Measurements from ENCODE around the gene NAGK. TPM values are rescaled to one million over a fixed set of nuclear protein-coding genes. Genes with fewer than 3 reads are reported as not detected.

NAGK gene
- total RNA-seq, 3 donors from 2014 or later = 71.5 to 115 (median 75.1) TPM

DNA sequence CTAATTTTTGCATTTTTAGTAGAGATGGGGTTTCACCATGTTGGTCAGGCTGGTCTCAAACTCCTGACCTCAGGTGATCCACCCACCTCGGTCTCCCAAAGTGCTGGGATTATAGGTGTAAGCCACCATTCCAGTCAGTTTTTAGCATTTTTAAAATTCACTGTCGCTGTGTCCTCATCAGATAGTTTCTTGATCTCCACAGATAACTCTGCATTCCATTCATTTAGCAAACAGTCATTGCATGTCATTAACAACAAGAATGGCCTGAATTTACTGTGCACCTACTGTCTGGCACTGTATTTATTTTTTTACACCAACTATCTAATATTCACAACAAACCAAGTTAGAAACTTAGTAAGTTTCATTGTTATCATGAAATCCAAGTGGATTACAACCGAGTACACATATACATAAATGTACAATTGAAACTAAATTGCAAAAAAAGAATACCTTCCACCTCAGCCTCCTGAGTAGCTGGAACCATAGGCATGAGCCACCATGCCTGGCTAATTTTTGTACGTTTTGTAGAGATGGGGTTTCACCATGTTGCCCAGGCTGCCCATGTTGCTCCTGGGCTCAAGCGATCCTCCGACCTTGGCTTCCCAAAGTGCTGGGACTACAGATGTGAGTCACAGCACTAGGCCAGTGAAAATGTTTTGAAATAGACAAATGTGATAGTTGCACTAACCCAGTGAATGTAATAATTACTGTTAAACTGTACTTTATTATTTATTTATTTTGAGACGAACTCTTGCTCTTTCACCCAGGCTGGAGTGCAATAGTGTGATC is 57.3 kb downstream of the NAGK start:
- Histone ChIP-seq H3K27ac (no peak overlapping the region), H3K9me3 (no peaks in the 10 kb centered on the region), H3K4me1 (peaks cover 0 to 3% of the 10 kb centered on the region in 2 donors), H3K27me3 (no peaks in the 10 kb centered on the region), H3K4me3 (no peak overlapping the region), H3K36me3 (peaks cover 5% of the 10 kb centered on the region)
- TF ChIP-seq POLR2A (IDR thresholded peaks at IDR 0.05) (no peak), CTCF (IDR thresholded peaks at IDR 0.05) (no peak), POLR2AphosphoS5 (IDR thresholded peaks at IDR 0.05) (no peak)
- intact Hi-C loops (cut with DNase I; ENCODE audit: low total_unique reads) = no loop called here
- DNase-seq (ENCODE audit: low spot score in 2 of 2) = no peak

GRCh38 chr2:71126957-71127356 is 58.5 kb downstream of the NAGK start:
- H3K27me3 ChIP-seq = no peaks in the 10 kb centered on the region
- H3K9me3 ChIP-seq = no peaks in the 10 kb centered on the region
- TF ChIP-seq POLR2AphosphoS5 (IDR thresholded peaks at IDR 0.05) (no peak), CTCF (IDR thresholded peaks at IDR 0.05) (no peak), POLR2A (IDR thresholded peaks at IDR 0.05) (no peak)
- H3K27ac ChIP-seq = no peak overlapping the region
- no peaks in the 10 kb centered on the region for H3K4me1 ChIP-seq
- DNase-seq (ENCODE audit: low spot score in 2 of 2) = no peak
- H3K36me3 ChIP-seq = peaks cover 5% of the 10 kb centered on the region
- intact Hi-C loops (cut with DNase I; ENCODE audit: low total_unique reads) = no loop called here
- H3K4me3 ChIP-seq = no peak overlapping the region

Other genes with a start within 250 kb of the NAGK start
- under 1 TPM in 1 of 3 donors, not detected in 2; 0.88 TPM for gene CLEC4F, start 248.0 kb upstream of the NAGK start, total RNA-seq
- gene CD207, start 232.8 kb upstream of the NAGK start, total RNA-seq = under 1 TPM in 2 of 3 donors, not detected in 1; 0.33 to 0.88 TPM
- gene VAX2, start 168.1 kb upstream of the NAGK start, total RNA-seq = 1 to 10 TPM; 1.3 to 5.1 (median 4.6) TPM
- gene ATP6V1B1, start 132.7 kb upstream of the NAGK start, total RNA-seq = 10 to 100 TPM in 1 of 3 donors, 1 to 10 TPM in 2; 1.8 to 38.2 (median 4.6) TPM
- 1 to 10 TPM; 2.8 to 4.9 (median 3.2) TPM for gene ANKRD53, start 90.0 kb upstream of the NAGK start, total RNA-seq
- gene TEX261, start 73.8 kb upstream of the NAGK start, total RNA-seq = 10 to 100 TPM; 39.5 to 48.8 (median 40.0) TPM
- gene MCEE, start 61.6 kb downstream of the NAGK start, total RNA-seq = 10 to 100 TPM; 16.0 to 33.8 (median 27.5) TPM
- 10 to 100 TPM; 24.8 to 32.1 (median 27.5) TPM for gene MPHOSPH10, start 62.0 kb downstream of the NAGK start, total RNA-seq
- gene PAIP2B, start 158.5 kb downstream of the NAGK start, total RNA-seq = 10 to 100 TPM in 1 of 3 donors, 1 to 10 TPM in 2; 6.9 to 13.0 (median 9.0) TPM

Data from breast epithelium (tissue), 4 donors.